ENCODE data around the gene WDR1.

Gene WDR1

DNA sequence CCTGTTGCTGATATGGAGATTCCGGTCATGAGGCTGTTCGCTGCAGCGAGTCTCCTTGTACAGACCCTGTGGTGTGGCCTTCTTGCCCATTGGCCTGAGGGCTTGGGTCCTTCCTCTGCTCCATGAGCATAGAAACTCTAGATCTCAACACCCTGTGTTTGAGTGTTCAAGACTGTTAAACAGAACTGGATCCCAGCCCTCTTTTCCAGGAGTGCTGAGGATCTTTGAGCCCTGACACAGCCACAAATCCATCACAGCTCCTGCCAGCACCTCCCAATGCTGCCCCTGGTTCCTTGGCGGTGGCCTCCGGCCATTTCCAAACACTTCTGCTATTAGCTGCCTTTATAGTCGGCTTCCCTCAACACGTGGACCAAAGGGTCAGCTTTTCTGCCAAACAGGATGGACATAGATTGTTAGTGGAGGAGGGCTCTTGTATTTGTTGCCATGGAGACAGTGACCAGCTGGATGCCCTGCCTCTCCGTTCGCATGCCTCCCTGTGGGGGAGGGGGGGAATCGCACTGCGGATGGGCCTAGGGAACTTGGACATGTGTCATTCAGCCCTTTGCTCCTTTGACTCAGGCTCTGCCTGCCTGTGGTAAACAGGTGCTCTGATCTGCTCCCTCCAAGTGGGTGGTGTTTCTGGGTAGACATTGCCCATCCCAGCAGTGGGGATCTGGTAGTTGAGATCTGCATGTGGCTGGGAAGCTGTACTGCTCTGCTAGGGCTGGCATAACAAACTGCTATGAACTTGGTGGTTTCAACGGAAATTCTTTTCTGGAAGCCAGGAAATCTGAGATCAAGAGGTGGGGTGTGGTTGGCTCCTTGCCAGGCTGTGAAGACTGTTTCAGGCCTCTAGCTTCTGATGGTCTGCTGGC, 6.9 kb upstream of the WDR1 start:
- peaks cover 55% of the 10 kb centered on the region for H3K4me1 Mint-ChIP-seq
- H3K36me3 Mint-ChIP-seq (ENCODE audit: low read depth), result no peaks in the 10 kb centered on the region
- H3K27ac Mint-ChIP-seq, result peak overlapping the region; percentile 62 to 74 (median 71)
- H3K9me3 Mint-ChIP-seq, result no peaks in the 10 kb centered on the region
- TF ChIP-seq, protein P1, sequence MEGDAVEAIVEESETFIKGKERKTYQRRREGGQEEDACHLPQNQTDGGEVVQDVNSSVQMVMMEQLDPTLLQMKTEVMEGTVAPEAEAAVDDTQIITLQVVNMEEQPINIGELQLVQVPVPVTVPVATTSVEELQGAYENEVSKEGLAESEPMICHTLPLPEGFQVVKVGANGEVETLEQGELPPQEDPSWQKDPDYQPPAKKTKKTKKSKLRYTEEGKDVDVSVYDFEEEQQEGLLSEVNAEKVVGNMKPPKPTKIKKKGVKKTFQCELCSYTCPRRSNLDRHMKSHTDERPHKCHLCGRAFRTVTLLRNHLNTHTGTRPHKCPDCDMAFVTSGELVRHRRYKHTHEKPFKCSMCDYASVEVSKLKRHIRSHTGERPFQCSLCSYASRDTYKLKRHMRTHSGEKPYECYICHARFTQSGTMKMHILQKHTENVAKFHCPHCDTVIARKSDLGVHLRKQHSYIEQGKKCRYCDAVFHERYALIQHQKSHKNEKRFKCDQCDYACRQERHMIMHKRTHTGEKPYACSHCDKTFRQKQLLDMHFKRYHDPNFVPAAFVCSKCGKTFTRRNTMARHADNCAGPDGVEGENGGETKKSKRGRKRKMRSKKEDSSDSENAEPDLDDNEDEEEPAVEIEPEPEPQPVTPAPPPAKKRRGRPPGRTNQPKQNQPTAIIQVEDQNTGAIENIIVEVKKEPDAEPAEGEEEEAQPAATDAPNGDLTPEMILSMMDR (IDR thresholded peaks at IDR 0.05; ENCODE audit: unreplicated experiment in 3 of 3), result no peak
- peak overlapping the region in 1 of 3 experiments; percentile 27 for H3K4me3 Mint-ChIP-seq
- peaks cover 4% of the 10 kb centered on the region for H3K27me3 Mint-ChIP-seq (ENCODE audit: low read depth)

DNA sequence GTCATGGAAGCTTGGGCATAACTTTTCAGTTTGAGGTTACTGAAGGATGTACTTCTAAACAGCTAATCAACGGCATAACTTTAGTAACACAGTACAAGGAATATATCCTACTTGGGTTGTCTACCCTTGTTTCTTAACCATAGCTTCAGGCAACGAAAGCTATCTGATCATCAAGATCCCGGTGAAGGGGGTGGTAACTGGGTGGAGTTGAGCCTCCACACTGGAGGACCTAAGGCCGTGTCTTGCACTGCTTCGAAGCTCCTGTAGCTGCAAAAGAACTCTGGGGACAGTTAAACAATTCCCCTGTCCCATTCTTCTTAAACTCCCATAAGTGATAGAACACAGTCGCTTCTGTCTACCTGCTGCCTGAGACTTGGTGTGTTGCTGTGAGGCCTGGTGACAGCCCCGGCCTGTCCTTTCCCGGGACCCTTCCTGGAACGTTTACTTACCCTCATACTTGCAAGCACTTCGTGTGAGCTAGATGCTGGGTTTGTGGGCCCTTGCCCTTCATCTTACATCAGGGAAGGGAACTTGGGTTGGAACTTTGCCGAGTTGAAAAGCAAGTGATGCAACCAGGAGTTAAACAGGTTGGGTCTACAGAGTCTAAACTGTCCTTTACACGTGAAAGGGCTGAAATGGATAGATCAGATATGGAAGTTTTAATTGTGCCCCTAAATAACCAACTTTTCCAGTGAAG, 5.8 kb upstream of the WDR1 start:
- Mint-ChIP-seq H3K36me3 (ENCODE audit: low read depth) (no peaks in the 10 kb centered on the region), H3K27ac (peak overlapping the region; percentile 62 to 83 (median 78)), H3K27me3 (ENCODE audit: low read depth) (peaks cover 4% of the 10 kb centered on the region), H3K9me3 (no peaks in the 10 kb centered on the region), H3K4me1 (peaks cover 65% of the 10 kb centered on the region), H3K4me3 (no peak overlapping the region)
- TF ChIP-seq, protein P1 (IDR thresholded peaks at IDR 0.05; ENCODE audit: unreplicated experiment in 3 of 3), result no peak

DNA sequence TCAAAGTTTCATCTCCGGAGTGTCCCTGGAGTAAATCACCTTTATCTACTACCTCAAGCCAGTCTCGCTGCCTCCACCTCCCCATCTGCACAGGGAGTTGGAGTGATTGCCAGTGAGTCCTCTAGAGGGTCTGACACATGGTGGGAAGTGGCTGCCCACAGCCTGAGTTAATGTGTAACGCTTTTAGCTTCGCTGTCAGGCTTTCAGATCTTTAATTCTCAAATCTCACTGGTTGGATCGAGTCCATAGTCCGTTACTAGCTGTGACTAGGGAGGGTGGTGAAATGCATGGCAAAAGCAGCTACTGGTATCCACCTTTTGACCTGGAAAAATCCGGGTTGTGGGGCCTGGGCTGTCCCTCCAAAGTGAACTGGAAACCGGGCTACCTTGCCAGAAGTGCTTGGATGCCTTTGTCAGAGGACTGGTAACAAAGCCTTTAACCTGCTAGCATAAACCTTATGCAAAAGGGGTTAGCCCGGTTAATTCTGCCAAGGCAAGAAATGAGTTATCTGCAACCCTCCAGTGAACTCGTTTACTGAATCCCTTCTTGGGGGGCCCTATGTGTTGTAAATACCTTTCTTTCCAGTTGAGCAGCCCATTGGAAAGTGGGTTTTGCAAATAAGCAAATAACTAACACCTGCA, 5.1 kb upstream of the WDR1 start:
- H3K4me3 Mint-ChIP-seq, result peak overlapping the region; percentile 35 to 60 (median 54)
- TF ChIP-seq, protein P1 (IDR thresholded peaks at IDR 0.05; ENCODE audit: unreplicated experiment in 3 of 3), result no peak
- H3K9me3 Mint-ChIP-seq, result no peaks in the 10 kb centered on the region
- H3K27ac Mint-ChIP-seq, result peak overlapping the region; percentile 99 to 100 (median 99)
- no peaks in the 10 kb centered on the region for H3K36me3 Mint-ChIP-seq (ENCODE audit: low read depth)
- peaks cover 72% of the 10 kb centered on the region for H3K4me1 Mint-ChIP-seq
- H3K27me3 Mint-ChIP-seq (ENCODE audit: low read depth), result peaks cover 4% of the 10 kb centered on the region

DNA sequence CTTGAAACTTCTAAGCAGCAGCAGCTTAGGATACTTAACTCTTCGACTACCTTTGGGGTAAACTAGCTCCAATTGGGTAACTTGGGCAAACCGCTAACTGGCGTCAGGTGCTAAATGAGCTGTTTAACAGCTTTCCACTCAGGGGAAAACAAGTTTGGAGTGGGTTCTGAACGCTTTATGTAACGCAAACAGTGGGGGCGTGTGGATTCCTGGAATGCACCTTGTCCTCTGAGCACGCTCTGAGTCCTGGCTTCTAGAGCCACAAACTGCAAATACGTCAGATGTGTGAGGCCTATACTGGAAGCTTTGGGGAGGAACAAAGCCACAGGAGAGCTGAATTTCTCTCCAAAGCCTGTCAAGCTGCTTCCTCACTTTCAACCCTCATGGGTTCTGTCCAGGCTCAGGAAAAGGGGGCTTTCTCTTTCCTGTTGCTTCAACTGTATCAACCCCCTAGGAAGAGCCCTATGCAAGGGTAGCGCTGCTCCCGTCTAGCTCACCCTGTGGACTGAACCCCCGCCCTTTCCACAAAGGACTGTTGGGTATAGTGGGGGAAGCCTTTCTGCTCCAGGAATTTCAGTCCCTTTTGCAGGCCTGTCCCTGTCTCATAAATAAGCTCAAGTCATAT, 4.5 kb upstream of the WDR1 start:
- Mint-ChIP-seq H3K4me1 (peaks cover 73% of the 10 kb centered on the region), H3K36me3 (ENCODE audit: low read depth) (no peaks in the 10 kb centered on the region), H3K27me3 (ENCODE audit: low read depth) (peaks cover 4% of the 10 kb centered on the region), H3K4me3 (peak overlapping the region; percentile 54 to 66 (median 60)), H3K9me3 (no peaks in the 10 kb centered on the region), H3K27ac (peak overlapping the region; percentile 99 to 100 (median 99))
- TF ChIP-seq, protein P1 (IDR thresholded peaks at IDR 0.05; ENCODE audit: unreplicated experiment in 3 of 3), result no peak

DNA sequence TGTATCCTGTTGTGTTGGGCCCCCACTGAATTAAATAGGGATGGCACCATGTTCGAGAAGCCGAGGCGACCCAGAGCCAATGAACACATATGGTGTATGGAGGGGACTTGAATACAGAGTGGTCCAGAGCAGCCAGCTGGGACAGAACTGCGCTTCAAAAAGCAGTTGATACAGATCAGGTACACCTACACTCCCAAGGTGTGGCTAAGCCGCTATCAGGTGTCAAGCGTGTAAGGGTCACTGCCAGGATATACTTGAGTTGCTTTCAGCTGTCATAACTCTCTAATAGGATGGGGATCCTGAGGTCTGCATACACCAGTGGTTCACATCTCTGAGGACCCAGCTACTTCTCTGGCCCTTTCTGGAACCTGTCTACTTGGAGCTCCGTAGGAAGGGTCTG, 3.2 kb upstream of the WDR1 start:
- Mint-ChIP-seq H3K4me3 (no peak overlapping the region), H3K36me3 (ENCODE audit: low read depth) (peaks cover 7% of the 10 kb centered on the region), H3K27me3 (ENCODE audit: low read depth) (peaks cover 4% of the 10 kb centered on the region), H3K4me1 (peaks cover 83% of the 10 kb centered on the region), H3K27ac (peak overlapping the region; percentile 99 to 100 (median 99)), H3K9me3 (no peaks in the 10 kb centered on the region)
- TF ChIP-seq, protein P1 (IDR thresholded peaks at IDR 0.05; ENCODE audit: unreplicated experiment in 3 of 3), result no peak
